Measurements from ENCODE around the gene SLC25A2. TPM values are rescaled to one million over a fixed set of nuclear protein-coding genes. Genes with fewer than 3 reads are reported as not detected.
"Not testable (repeated sequence)": the region's sequence is repeated elsewhere in the genome, so short reads cannot be mapped to it uniquely, and the experiment has no call there.

The SLC25A2 gene
- total RNA-seq (1 to 10 TPM in 1 of 9 donors, under 1 TPM in 4, not detected in 4; 0.43 to 1.5 (median 0.53) TPM), polyA plus RNA-seq (under 1 TPM in 2 of 3 donors, not detected in 1; 0.07 to 0.72 TPM)
- long read RNA-seq, donor 1: 0 reads
- long read RNA-seq, donor 2: 0 reads
- long read RNA-seq, donor 3: 0 reads
- long read RNA-seq, donor 4: 0 reads
- long read RNA-seq, donor 5: 0 reads
- long read RNA-seq, donor 6: 0 reads
- long read RNA-seq, donor 7: 0 reads
- long read RNA-seq, donor 8: 0 reads
- long read RNA-seq, donor 9: 0 reads
- long read RNA-seq, donor 10: 0 reads

DNA sequence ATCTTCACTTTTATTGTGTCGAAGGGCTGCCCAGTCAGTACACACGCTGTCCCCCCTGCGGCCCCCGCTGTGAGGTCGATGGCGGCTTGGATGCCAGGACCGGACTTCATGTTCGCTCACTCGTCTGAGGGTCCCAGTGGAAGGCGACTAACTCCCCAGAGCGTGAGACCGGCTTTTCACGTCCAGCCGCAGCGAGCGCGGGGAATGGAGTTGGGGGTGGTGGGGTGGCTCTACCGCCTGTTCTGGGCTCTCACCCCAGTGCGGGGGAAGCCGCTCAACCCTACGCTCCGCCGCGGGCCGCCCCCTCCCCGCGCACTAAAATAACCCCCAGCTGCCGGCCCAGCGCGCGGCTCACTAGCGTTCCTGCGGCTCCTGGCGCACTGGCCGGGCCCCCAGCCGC, at the start of gene SLC25A2:
Gene SLC25A2, minus strand, starts transcription at position 294 of the 400 bp plus-strand sequence. Its CDS starts 184 bp downstream, at position 110.
- intact Hi-C loops (cut with DNase I): no loop called here
- WGBS, 4 donors: 34 to 60% (median 48%) methylated on average over 2 to 36 of the region's 36 CpGs
- Histone ChIP-seq H3K4me3 (no peak within 1 kb of the TSS), H3K9me3 (replicated peaks in 1 of 3) (peaks cover 0 to 72% (median 6%) of the 10 kb centered on the region in 3 donors), H3K36me3 (replicated peaks in 1 of 2) (no peaks in the 10 kb centered on the region), H3K4me1 (replicated peaks in 1 of 2) (no peaks in the 10 kb centered on the region), H3K27me3 (no peaks in the 10 kb centered on the region), H3K27ac (no peak within 1 kb of the TSS)
- no peak for DNase-seq
- TF ChIP-seq POLR2A (IDR thresholded peaks at IDR 0.05): no peak
- TF ChIP-seq CTCF (IDR thresholded peaks at IDR 0.05): no peak

DNA sequence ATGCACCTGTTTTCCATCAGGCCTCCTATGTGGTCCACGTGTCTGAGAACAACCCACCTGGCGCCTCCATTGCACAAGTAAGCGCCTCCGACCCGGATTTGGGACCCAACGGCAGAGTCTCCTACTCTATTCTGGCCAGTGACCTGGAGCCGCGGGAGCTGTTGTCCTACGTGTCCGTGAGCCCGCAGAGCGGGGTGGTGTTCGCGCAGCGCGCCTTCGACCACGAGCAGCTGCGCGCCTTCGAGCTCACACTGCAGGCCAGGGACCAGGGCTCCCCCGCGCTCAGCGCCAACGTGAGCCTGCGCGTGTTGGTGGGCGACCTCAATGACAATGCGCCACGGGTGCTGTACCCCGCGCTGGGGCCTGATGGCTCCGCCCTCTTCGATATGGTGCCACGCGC, 47.7 kb upstream of the SLC25A2 start:
- no peaks in the 10 kb centered on the region for H3K27me3 ChIP-seq
- no peaks in the 10 kb centered on the region for H3K36me3 ChIP-seq (replicated peaks in 1 of 2)
- H3K9me3 ChIP-seq (replicated peaks in 1 of 3): peaks cover 0 to 18% (median 14%) of the 10 kb centered on the region in 3 donors
- H3K27ac ChIP-seq: no peak overlapping the region
- intact Hi-C loops (cut with DNase I): no loop called here
- no peak overlapping the region for H3K4me3 ChIP-seq
- H3K4me1 ChIP-seq (replicated peaks in 1 of 2): no peaks in the 10 kb centered on the region
- DNase-seq: no peak
- TF ChIP-seq POLR2A (IDR thresholded peaks at IDR 0.05) (no peak), CTCF (IDR thresholded peaks at IDR 0.05) (no peak)
- WGBS, 4 donors: 24 to 59% (median 25%) methylated on average over 9 to 34 of the region's 36 CpGs

DNA sequence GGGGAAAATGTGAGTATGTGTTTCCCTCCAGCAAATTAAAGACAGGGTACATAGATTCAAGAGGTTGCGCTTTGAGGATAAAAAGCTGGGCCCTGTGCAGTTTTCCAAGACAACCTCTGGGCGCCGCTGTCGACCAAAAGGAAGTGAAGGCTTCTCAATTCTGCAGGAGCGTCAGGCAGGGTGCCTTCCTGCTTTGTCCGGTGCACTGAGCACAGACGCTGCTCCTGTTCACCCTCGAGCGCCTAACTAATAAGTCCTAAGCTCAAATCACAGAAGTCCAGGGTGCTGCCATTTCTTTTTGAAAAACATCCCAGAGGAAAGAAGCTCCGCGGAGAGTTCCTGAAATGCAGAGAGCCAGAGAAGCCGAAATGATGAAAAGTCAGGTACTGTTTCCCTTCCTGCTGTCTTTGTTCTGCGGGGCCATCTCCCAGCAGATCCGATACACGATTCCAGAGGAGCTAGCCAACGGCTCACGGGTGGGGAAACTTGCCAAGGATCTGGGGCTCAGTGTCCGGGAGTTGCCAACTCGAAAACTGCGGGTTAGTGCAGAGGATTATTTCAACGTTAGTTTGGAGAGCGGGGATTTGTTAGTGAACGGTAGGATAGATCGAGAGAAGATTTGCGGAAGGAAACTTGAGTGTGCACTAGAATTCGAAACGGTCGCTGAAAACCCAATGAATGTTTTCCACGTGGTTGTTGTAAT, 46.2 kb upstream of the SLC25A2 start, which contains the start of gene PCDHGB1:
Gene PCDHGB1, plus strand, starts transcription at position 183 of the 703 bp plus-strand sequence. Its CDS starts 162 bp downstream, at position 345.
- Histone ChIP-seq H3K27me3 (no peaks in the 10 kb centered on the region), H3K27ac (no peak within 1 kb of the TSS), H3K36me3 (replicated peaks in 1 of 2) (no peaks in the 10 kb centered on the region), H3K9me3 (replicated peaks in 1 of 3) (peaks cover 0 to 14% (median 13%) of the 10 kb centered on the region in 3 donors), H3K4me3 (peak within 1 kb of the TSS in 1 of 4 donors; percentile 33), H3K4me1 (replicated peaks in 1 of 2) (no peaks in the 10 kb centered on the region)
- DNase-seq: peak in 2 of 7 donors; percentile 35 to 46
- TF ChIP-seq CTCF (IDR thresholded peaks at IDR 0.05) (peak in 4 of 6 experiments; percentile 16 to 29 (median 22)), POLR2A (IDR thresholded peaks at IDR 0.05) (no peak)
- intact Hi-C loops (cut with DNase I): no loop called here
- 16 to 31% (median 21%) methylated on average over 28 to 29 of the region's 29 CpGs for WGBS, 4 donors

GRCh38 chr5:141346017-141346416, 42.2 kb upstream of the SLC25A2 start:
- H3K36me3 ChIP-seq (replicated peaks in 1 of 2); intact Hi-C loops (cut with DNase I); H3K4me1 ChIP-seq (replicated peaks in 1 of 2); H3K27me3 ChIP-seq; H3K4me3 ChIP-seq; H3K27ac ChIP-seq; DNase-seq: not testable (repeated sequence)
- H3K9me3 ChIP-seq (replicated peaks in 1 of 3): peaks cover 0 to 20% (median 10%) of the 10 kb centered on the region in 3 donors
- WGBS, 4 donors: 34 to 59% (median 48%) methylated on average over 16 to 26 of the region's 35 CpGs
